ENCODE results near the gene GNB1L.

GNB1L gene, protein sequence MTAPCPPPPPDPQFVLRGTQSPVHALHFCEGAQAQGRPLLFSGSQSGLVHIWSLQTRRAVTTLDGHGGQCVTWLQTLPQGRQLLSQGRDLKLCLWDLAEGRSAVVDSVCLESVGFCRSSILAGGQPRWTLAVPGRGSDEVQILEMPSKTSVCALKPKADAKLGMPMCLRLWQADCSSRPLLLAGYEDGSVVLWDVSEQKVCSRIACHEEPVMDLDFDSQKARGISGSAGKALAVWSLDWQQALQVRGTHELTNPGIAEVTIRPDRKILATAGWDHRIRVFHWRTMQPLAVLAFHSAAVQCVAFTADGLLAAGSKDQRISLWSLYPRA
- long read RNA-seq, full-length matches to known transcripts = 155 of 241 reads
- long read RNA-seq, partial matches to known transcripts = 2 of 241 reads
- long read RNA-seq, other reads (novel, unspliced or antisense) = 84 of 241 reads

DNA sequence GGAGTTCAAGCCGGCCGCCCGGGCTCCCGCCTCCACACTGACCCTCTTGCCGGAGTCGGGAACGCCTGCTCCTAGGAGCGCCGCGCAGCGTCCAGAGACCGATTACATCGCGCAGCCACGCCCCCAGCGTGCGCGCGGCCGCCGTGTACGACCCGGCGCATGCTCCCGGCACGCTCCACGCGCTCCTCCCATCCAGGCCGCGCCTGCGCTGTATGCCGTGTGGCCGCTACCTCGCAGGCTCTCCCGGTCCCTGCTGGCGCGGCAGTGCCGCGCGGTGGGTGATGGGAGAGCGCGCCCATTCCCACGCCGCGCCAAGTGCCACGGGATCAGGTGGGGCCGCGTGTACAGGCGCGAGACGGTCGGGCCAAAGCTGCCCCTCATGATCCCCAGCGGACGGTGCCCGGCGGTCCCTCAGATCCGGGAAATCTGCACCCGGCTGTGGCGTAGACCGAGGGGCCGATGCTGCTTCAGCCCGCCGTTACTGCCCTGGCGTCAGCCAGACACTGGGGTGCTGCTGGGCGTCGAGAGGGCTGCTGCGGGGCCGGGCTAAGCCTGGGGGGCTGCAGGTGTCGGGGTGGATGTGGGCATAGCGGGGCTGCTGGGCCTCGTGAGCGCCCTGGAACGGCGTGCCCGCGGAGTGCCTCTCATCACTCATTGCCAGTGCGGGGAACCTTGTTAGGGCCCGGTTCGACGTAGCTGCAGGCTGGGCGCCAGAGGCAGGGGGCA, at the start of gene GNB1L, which contains the start of gene RTL10:
TSS of gene GNB1L (minus strand) at position 97 of the 726 bp plus-strand sequence. CDS start 33,519 bp downstream, outside the sequence.
TSS of gene RTL10 (minus strand) at position 97 of the 726 bp plus-strand sequence. CDS start 2,613 bp downstream, outside the sequence.
- H3K27ac ChIP-seq (replicated peaks) = peak within 1 kb of the TSS; percentile 98

DNA sequence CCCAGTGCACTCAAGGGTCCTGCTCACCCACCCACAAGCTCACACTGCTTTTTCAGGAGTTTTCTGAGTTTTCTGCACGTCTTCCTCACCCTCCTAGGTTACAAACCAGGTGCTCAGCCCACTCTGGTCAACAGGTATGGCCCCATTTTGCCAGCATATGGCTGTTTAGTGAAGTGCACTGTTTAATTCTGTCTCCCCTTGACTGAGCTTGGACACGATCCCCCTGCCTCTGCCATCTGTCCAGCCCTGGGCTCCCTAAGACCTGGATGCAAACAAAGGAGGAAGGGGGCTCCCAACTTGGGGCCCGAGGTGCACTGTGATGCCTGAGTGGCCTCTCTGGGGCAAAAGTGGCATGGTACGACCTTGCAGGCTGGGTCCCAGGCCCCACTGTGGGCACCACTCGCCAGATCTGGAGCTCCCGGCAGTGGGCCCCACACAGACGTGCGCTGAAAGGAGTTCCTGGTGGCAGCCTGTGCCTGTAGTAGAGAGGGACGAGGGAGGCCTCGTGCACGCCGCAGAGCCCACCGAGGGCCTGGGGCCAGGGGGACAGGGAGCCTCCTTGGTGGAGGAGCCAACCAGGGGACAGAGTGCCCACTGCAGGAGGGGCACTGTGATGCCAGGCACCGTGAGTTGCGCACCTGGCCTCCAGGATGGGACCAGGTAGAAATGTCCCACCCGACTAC, 49.6 kb upstream of the GNB1L start:
- no peak for DNase-seq (ENCODE audit: low read depth in 1 of 2, low spot score in 1 of 2)
- H3K4me3 ChIP-seq (replicated peaks; ENCODE audit: insufficient read depth, low read length) = no peak overlapping the region
- no peaks in the 10 kb centered on the region for H3K27me3 ChIP-seq (ENCODE audit: insufficient read depth, poor library complexity, severe bottlenecking)
- TF ChIP-seq POLR2AphosphoS5 (IDR thresholded peaks at IDR 0.05; ENCODE audit: low read depth) = no peak
- no peak for TF ChIP-seq SPI1 (IDR thresholded peaks at IDR 0.05; ENCODE audit: borderline replicate concordance, low read depth)
- TF ChIP-seq, protein P1, sequence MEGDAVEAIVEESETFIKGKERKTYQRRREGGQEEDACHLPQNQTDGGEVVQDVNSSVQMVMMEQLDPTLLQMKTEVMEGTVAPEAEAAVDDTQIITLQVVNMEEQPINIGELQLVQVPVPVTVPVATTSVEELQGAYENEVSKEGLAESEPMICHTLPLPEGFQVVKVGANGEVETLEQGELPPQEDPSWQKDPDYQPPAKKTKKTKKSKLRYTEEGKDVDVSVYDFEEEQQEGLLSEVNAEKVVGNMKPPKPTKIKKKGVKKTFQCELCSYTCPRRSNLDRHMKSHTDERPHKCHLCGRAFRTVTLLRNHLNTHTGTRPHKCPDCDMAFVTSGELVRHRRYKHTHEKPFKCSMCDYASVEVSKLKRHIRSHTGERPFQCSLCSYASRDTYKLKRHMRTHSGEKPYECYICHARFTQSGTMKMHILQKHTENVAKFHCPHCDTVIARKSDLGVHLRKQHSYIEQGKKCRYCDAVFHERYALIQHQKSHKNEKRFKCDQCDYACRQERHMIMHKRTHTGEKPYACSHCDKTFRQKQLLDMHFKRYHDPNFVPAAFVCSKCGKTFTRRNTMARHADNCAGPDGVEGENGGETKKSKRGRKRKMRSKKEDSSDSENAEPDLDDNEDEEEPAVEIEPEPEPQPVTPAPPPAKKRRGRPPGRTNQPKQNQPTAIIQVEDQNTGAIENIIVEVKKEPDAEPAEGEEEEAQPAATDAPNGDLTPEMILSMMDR (IDR thresholded peaks at IDR 0.05; ENCODE audit: insufficient read depth, low read length) = no peak
- no peak for TF ChIP-seq GABPA (IDR thresholded peaks at IDR 0.05; ENCODE audit: low read depth)
- TF ChIP-seq, protein P2, sequence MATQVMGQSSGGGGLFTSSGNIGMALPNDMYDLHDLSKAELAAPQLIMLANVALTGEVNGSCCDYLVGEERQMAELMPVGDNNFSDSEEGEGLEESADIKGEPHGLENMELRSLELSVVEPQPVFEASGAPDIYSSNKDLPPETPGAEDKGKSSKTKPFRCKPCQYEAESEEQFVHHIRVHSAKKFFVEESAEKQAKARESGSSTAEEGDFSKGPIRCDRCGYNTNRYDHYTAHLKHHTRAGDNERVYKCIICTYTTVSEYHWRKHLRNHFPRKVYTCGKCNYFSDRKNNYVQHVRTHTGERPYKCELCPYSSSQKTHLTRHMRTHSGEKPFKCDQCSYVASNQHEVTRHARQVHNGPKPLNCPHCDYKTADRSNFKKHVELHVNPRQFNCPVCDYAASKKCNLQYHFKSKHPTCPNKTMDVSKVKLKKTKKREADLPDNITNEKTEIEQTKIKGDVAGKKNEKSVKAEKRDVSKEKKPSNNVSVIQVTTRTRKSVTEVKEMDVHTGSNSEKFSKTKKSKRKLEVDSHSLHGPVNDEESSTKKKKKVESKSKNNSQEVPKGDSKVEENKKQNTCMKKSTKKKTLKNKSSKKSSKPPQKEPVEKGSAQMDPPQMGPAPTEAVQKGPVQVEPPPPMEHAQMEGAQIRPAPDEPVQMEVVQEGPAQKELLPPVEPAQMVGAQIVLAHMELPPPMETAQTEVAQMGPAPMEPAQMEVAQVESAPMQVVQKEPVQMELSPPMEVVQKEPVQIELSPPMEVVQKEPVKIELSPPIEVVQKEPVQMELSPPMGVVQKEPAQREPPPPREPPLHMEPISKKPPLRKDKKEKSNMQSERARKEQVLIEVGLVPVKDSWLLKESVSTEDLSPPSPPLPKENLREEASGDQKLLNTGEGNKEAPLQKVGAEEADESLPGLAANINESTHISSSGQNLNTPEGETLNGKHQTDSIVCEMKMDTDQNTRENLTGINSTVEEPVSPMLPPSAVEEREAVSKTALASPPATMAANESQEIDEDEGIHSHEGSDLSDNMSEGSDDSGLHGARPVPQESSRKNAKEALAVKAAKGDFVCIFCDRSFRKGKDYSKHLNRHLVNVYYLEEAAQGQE (IDR thresholded peaks at IDR 0.05; ENCODE audit: insufficient replicate concordance, low read depth) = no peak
- H3K27ac ChIP-seq (replicated peaks) = no peak overlapping the region

More for the DNA sequence above, at the start of gene GNB1L, which contains the start of gene RTL10:
- Histone ChIP-seq H3K27me3 (ENCODE audit: insufficient read depth, poor library complexity, severe bottlenecking) (no peaks in the 10 kb centered on the region), H3K4me3 (replicated peaks; ENCODE audit: insufficient read depth, low read length) (peak within 1 kb of the TSS; percentile 90)
- TF ChIP-seq POLR2AphosphoS5 (IDR thresholded peaks at IDR 0.05; ENCODE audit: low read depth) (peak; percentile 88), SPI1 (IDR thresholded peaks at IDR 0.05; ENCODE audit: borderline replicate concordance, low read depth) (no peak), GABPA (IDR thresholded peaks at IDR 0.05; ENCODE audit: low read depth) (no peak)
- TF ChIP-seq, protein P2 (IDR thresholded peaks at IDR 0.05; ENCODE audit: insufficient replicate concordance, low read depth) = peak; percentile 9
- TF ChIP-seq, protein P1 (IDR thresholded peaks at IDR 0.05; ENCODE audit: insufficient read depth, low read length) = no peak
- peak; percentile 95 to 96 for DNase-seq (ENCODE audit: low read depth in 1 of 2, low spot score in 1 of 2)

DNA sequence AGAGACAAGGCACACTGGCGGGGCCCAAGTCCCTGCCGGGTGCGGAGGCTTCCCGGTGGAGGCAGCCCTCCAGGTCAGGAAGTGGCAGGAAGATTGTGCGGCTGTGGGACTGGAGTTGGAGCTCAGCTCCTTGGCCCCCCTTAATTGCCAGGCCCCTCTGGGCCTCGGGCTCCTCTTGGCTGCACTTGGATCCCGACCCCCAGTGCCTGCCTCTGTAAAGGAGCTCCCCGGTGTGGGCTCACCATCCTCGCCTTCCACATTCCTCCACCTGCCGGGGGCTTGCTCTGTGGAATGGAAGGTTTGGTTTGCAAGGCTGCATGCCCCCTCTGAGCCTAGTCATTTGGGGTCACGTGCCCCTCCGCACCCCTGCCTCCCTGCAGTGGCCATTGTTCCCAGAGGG, 48.8 kb upstream of the GNB1L start:
- Histone ChIP-seq H3K27ac (replicated peaks) (no peak overlapping the region), H3K4me3 (replicated peaks; ENCODE audit: insufficient read depth, low read length) (no peak overlapping the region), H3K27me3 (ENCODE audit: insufficient read depth, poor library complexity, severe bottlenecking) (no peaks in the 10 kb centered on the region)
- no peak for TF ChIP-seq GABPA (IDR thresholded peaks at IDR 0.05; ENCODE audit: low read depth)
- TF ChIP-seq, protein P1 (IDR thresholded peaks at IDR 0.05; ENCODE audit: insufficient read depth, low read length) = no peak
- TF ChIP-seq POLR2AphosphoS5 (IDR thresholded peaks at IDR 0.05; ENCODE audit: low read depth) = no peak
- TF ChIP-seq, protein P2 (IDR thresholded peaks at IDR 0.05; ENCODE audit: insufficient replicate concordance, low read depth) = no peak
- DNase-seq (ENCODE audit: low read depth in 1 of 2, low spot score in 1 of 2) = no peak
